VCaP (cell line): ENCODE data around the gene JAKMIP2.

ENCODE experiments used
- H3K27ac ChIP-seq: fragments of 450-650 bp; 2 replicates; pipeline ENCODE4 v1.5.1; 2017
- TF ChIP-seq, protein P1 (sequence below): fragments of 450-650 bp; conservative IDR thresholded peaks from 2 replicates; pipeline ENCODE4 v1.5.1; 2017; ENCODE audit warnings: mild to moderate bottlenecking, moderate library complexity

Gene JAKMIP2

DNA sequence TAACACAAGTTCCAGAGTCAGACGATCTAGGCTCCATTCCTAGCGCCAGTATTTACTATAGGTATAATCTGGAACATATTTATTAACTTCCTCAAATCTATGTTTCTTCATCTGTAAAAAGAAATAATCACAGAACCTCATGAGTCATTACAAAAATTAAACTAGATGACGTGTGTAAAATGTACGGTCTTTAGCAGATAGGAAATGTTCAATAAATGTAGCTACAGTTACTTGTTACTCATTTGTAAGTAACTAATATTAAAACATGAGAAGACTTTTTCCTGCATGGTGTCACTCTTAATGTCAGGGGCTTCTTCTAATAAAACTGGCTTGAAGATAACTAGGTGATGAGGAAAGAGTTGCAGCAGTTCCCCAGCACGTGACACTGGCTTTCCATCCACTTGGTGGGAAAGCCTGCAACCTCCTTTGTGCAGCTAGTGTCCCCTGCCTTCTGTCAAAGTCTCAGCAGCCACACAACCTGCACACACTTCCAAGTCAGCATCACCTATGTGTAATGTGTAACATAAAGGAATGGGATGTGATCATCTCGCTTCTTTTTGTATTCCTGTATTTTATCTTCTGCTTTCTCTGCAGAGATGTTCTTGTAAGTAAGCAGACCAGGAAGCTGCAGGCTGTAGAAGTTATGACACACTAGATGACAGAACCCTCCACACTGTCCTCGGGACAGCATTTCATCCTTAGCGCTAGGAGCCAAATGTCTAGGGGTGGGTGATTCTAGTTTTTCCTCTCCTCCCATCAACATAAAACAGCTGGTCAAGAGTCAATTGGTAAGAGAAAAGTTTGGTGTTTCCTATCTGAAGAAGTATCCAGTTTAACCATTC, 1.8 kb upstream of the JAKMIP2 start:
- H3K27ac ChIP-seq = no peak overlapping the region
- TF ChIP-seq, protein P1, sequence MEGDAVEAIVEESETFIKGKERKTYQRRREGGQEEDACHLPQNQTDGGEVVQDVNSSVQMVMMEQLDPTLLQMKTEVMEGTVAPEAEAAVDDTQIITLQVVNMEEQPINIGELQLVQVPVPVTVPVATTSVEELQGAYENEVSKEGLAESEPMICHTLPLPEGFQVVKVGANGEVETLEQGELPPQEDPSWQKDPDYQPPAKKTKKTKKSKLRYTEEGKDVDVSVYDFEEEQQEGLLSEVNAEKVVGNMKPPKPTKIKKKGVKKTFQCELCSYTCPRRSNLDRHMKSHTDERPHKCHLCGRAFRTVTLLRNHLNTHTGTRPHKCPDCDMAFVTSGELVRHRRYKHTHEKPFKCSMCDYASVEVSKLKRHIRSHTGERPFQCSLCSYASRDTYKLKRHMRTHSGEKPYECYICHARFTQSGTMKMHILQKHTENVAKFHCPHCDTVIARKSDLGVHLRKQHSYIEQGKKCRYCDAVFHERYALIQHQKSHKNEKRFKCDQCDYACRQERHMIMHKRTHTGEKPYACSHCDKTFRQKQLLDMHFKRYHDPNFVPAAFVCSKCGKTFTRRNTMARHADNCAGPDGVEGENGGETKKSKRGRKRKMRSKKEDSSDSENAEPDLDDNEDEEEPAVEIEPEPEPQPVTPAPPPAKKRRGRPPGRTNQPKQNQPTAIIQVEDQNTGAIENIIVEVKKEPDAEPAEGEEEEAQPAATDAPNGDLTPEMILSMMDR = no peak

DNA sequence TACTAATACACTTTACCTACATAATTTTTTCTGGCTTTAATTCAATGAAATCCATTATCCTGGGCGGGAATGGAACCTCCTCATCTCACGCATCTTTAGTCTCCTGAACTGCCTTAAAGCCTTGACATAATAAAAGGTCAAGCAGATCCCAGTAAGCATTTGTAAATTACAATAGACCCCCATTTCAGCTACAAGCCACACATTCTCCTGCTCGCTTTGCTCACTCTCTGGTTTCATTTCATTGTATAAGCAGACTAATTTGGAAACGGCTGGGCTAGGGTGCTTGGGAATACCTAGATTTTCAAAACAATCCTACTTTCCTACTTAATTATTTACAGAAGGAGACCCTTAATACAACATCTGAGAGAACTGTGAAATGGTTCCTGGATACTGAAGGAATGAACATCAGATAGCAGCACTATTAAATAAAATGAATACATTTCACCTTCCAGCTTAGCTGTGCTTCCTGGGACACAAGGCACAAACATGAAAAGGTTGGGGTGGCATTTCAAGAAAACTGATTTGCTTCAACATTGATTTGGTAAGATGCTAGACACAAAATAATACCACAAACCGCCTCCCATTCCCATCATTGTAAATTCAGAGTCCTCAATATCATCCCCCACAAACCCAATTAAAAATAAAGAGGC, 1.5 kb downstream of the JAKMIP2 start:
- TF ChIP-seq, protein P1 = no peak

DNA sequence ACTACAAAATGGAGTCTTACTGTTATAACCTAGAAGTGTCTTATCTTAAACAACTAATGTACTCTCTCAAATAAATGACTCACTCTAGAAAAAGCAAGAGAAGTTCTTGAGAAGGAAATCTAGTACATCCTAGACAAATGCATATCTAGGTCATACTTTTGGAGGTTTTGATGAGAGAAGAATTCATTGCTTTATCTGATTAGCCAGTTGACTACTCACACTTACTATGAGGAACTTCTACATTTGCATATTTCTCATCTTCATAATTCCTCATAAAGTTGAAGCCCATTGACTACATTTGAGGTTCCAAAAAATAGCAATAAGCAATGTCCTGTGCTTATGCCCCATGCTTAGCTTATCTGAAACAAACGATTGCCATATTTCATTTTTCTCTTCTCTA, 2.8 kb downstream of the JAKMIP2 start:
- TF ChIP-seq, protein P1 = no peak

More for the DNA sequence above, 1.5 kb downstream of the JAKMIP2 start:
- H3K27ac ChIP-seq = no peak overlapping the region

DNA sequence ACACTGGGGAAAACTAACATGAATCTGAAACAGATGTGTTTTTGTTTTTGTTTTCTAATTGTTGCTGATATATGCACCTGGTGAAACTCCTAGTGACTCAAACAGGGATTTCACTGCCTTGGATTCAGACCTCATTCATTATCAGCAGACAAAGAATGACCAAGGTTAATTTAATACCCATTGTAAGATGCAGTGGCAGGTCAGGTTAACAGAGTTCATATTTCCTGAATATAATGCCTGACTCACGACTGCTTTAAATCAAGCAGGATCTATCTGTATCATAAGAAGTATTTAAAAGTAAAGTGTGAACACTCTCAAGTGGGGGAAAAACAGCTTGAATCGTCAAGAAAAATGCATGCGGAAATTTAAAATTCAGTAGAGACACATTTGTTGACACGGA, 5.5 kb downstream of the JAKMIP2 start:
- H3K27ac ChIP-seq = no peak overlapping the region
- TF ChIP-seq, protein P1 = no peak

More for the DNA sequence above, 2.8 kb downstream of the JAKMIP2 start:
- H3K27ac ChIP-seq = no peak overlapping the region

DNA sequence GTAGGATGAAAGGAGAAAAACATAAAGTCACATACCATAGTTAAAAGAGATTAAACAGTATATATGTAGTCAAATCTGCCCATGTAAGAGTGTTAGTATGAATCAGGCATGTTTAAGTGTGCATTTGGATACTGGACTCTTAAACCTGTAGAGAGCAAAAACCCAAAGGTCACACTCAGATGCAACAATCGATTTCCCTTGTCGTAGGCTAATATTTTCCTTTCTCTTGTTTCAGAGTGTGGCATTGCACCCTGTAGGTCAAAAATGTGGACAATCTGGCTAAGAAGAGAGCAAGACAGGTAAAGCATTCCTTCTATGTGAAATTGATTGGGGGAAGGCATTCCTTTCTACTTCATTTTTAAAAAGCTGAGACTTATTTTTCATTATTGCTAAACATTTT, 8.9 kb downstream of the JAKMIP2 start:
- TF ChIP-seq, protein P1 = no peak
- H3K27ac ChIP-seq = no peak overlapping the region

DNA sequence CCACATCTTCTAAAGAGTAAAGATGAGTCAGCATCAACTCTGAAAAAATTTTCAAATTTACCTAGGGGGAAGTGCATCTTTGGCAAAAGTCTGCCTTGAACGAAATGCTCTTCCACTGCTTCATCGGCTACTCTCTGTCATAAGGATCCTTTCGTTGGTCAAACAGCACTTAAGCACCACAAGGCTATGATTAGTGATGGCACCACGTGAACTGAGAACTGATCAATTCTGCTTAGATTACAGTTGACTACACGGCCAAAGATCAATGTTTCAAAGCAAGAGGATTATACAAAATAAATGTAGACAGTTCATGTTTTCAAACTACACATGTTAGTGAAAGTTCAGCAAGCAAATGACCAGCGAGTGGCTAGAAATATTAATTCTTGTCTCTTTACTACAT, 9.4 kb downstream of the JAKMIP2 start:
- H3K27ac ChIP-seq = no peak overlapping the region
- TF ChIP-seq, protein P1 = no peak

DNA sequence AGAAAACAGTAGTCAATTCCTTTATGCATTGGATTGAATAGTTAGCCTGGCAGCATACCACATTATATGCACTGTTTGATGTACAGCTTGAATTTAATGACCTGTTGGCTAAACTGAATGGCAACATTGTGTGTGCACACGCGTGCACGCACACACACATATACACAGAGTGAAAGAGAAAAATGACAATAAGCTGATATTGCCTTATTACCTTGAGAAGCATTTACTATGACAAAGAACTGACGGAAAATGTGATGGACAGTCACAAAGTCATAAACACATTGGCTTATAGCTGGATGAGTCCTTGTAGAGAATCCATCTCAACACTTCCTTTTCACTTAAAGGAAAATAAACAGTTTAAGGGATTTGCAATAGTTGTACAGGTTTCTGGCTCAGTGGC, 15.5 kb downstream of the JAKMIP2 start:
- TF ChIP-seq, protein P1 = no peak
- H3K27ac ChIP-seq = no peak overlapping the region
